Neutrophil (primary cell): ENCODE measurements around the gene ACADS.

ENCODE experiments used
- H3K27ac ChIP-seq: fragments of 200-600 bp; sonication (generic); 2 replicates; pipeline ENCODE4 v1.5.1; 2016; ENCODE audit warnings: mild to moderate bottlenecking, moderate library complexity
- H3K27me3 ChIP-seq: fragments of 200-600 bp; sonication (generic); 2 replicates; pipeline ENCODE4 v1.6.0; 2016; ENCODE audit warnings: mild to moderate bottlenecking
- H3K36me3 ChIP-seq: fragments of 200-600 bp; sonication (generic); 2 replicates; pipeline ENCODE4 v1.5.1; 2017
- H3K4me1 ChIP-seq, 2 experiments: fragments of 200-600 bp in 1 of 2; sonication (generic) in 1 of 2; 1 replicate in 1 of 2; 2 replicates in 1 of 2; pipeline versions ENCODE4 v1.5.1 to v1.6.1; 2013 to 2016; ENCODE audit warnings: low read depth in 1 of 2, low read length in 1 of 2, mild to moderate bottlenecking in 1 of 2, moderate library complexity in 1 of 2; ENCODE audit not compliant: control insufficient read depth in 1 of 2, insufficient read depth in 1 of 2
- H3K4me3 ChIP-seq, 2 experiments: fragments of 200-600 bp in 1 of 2; sonication (generic) in 1 of 2; 1 replicate in 1 of 2; 2 replicates in 1 of 2; pipeline ENCODE4 v1.5.1; 2013 to 2016; ENCODE audit warnings: low read depth in 1 of 2, low read length in 1 of 2, mild to moderate bottlenecking in 1 of 2, moderate library complexity in 1 of 2
- H3K9me3 ChIP-seq: fragments of 200-600 bp; sonication (generic); 2 replicates; pipeline ENCODE4 v1.5.1; 2016
- CTCF ChIP-seq: fragments of 200-600 bp; sonication (generic); IDR thresholded peaks from 2 replicates; pipeline ENCODE4 v1.5.1; 2016; ENCODE audit warnings: antibody characterized with exemption

Gene ACADS

DNA sequence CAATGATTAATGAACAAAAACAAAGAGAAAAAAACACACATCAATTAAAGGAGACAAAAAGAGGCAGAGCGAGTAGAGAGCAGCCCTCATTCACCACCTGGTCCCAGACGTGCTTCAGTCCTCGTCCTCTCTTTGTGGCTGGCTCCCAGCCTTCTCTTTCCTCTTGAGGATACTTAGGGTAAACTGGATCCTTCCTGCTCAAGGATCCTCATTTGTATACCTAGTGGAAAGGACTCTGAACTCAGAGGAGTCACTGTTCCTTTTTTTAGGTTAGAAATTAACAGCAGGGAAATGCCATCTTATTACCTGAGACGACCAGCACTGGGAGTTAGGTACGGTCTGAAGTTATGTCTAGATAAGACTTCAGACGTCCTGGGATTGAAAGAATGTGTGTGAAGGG is 29.0 kb upstream of the ACADS start:
- TF ChIP-seq CTCF = no peak
- H3K4me1 ChIP-seq = peaks cover 37 to 44% of the 10 kb centered on the region in 2 experiments
- no peaks in the 10 kb centered on the region for H3K27me3 ChIP-seq
- peak overlapping the region; percentile 12 for H3K27ac ChIP-seq
- no peaks in the 10 kb centered on the region for H3K36me3 ChIP-seq
- no peak overlapping the region for H3K4me3 ChIP-seq
- H3K9me3 ChIP-seq = no peaks in the 10 kb centered on the region

- H3K27me3 ChIP-seq = no peaks in the 10 kb centered on the region
- peaks cover 37 to 44% of the 10 kb centered on the region in 2 experiments for H3K4me1 ChIP-seq
- no peaks in the 10 kb centered on the region for H3K9me3 ChIP-seq
- no peak for TF ChIP-seq CTCF
- H3K27ac ChIP-seq = peak overlapping the region; percentile 91
- no peaks in the 10 kb centered on the region for H3K36me3 ChIP-seq
- no peak overlapping the region for H3K4me3 ChIP-seq
Observed at GRCh38 chr12:120697344-120697743, 28.3 kb upstream of the ACADS start.

GRCh38 chr12:120698665-120699064 is 27.0 kb upstream of the ACADS start:
- Histone ChIP-seq H3K4me1 (peaks cover 37 to 44% of the 10 kb centered on the region in 2 experiments), H3K36me3 (no peaks in the 10 kb centered on the region), H3K4me3 (peak overlapping the region; percentile 37 to 39), H3K27me3 (no peaks in the 10 kb centered on the region), H3K27ac (peak overlapping the region; percentile 91), H3K9me3 (no peaks in the 10 kb centered on the region)
- TF ChIP-seq CTCF = no peak

- no peak for TF ChIP-seq CTCF
- H3K36me3 ChIP-seq = no peaks in the 10 kb centered on the region
- H3K27ac ChIP-seq = peak overlapping the region; percentile 91
Observed at GRCh38 chr12:120699553-120699952, 26.1 kb upstream of the ACADS start.

DNA sequence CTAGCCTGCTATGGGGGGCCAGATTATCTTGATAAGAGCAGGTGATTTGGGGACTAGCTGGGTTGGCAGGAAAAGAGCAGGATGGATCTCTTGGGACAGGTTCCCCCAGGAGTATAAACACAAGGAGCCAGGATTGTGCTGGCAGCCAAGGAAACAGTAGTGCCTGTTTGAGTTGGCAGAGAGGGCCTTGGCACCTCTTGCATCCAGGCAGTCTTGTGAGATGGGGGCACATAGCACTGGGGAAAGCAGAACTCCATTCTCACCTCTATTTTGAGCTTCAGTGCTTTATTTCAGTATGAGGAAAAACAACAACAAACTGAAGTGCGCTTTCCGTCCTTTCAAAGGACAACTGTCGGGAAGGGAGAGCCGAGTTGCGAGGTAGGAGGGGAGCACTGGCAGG is 24.7 kb upstream of the ACADS start:
- H3K9me3 ChIP-seq = no peaks in the 10 kb centered on the region
- peaks cover 27 to 28% of the 10 kb centered on the region in 2 experiments for H3K4me1 ChIP-seq
- H3K27me3 ChIP-seq = no peaks in the 10 kb centered on the region
- no peak overlapping the region for H3K4me3 ChIP-seq
- H3K27ac ChIP-seq = peak overlapping the region; percentile 91
- no peaks in the 10 kb centered on the region for H3K36me3 ChIP-seq
- no peak for TF ChIP-seq CTCF

More at GRCh38 chr12:120699553-120699952, 26.1 kb upstream of the ACADS start:
- Histone ChIP-seq H3K4me3 (peak overlapping the region in 1 of 2 experiments; percentile 37), H3K4me1 (peaks cover 32 to 40% of the 10 kb centered on the region in 2 experiments), H3K9me3 (no peaks in the 10 kb centered on the region), H3K27me3 (no peaks in the 10 kb centered on the region)

GRCh38 chr12:120702637-120703036 is 23.0 kb upstream of the ACADS start:
- Histone ChIP-seq H3K9me3 (no peaks in the 10 kb centered on the region), H3K36me3 (no peaks in the 10 kb centered on the region)
- TF ChIP-seq CTCF = no peak

More at GRCh38 chr12:120702637-120703036, 23.0 kb upstream of the ACADS start:
- Histone ChIP-seq H3K27me3 (no peaks in the 10 kb centered on the region), H3K4me1 (peaks cover 26 to 28% of the 10 kb centered on the region in 2 experiments), H3K4me3 (no peak overlapping the region), H3K27ac (no peak overlapping the region)
